Hair follicular keratinocyte (primary cell): Measurements from ENCODE around the gene LINGO4. TPM values are rescaled to one million over a fixed set of nuclear protein-coding genes. Genes with fewer than 3 reads are reported as not detected.

ENCODE experiments used
- total RNA-seq: library from RNA; depleted of rRNA; stranded (reverse); fragments of >200 nt; gene quantifications from 2 replicates; pipeline ENCODE4 v1.2.3, GENCODE V29; 2015

LINGO4 gene
- total RNA-seq = not detected in 2 replicates

GRCh38 chr1:151805066-151805820 lies at the start of gene LINGO4:
Gene LINGO4 (minus strand): TSS chr1:151805419. CDS start chr1:151802704, 2,715 bp downstream.

DNA sequence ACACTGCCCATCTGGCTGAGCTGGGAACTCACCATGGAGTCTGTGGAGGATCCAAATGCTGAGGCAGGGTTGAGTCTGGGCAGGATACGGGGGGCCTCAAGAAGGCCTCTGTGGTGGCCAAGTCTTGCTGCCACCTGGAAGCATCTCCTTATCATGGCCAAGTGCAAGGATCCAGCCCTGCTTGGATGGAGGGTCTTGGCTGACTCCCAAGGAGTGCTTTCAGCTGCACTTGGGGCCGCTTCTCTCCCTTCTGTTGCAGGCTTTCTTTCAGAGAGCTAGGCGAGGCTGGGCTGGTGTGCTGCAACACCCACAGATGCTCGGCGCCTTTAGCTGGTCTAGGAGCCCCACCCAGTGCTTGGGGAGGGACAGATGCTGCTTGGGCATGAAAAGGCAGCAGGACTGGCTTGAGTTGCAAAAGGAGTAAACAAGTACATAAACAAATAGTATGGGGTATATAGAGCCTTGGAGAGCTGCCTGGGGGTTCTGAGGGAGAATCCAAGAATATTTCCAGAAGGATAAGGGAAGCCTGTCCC lies 48.3 kb upstream of the LINGO4 start, which contains the start of gene THEM5:
TSS of gene THEM5 (minus strand) at position 302 of the 533 bp plus-strand sequence. CDS start at position 155, 147 bp downstream.

GRCh38 chr1:151839457-151840403 lies 34.5 kb upstream of the LINGO4 start, which contains the start of gene C2CD4D:
Gene C2CD4D (minus strand): TSS chr1:151839820. CDS start chr1:151838989, 831 bp downstream.

DNA sequence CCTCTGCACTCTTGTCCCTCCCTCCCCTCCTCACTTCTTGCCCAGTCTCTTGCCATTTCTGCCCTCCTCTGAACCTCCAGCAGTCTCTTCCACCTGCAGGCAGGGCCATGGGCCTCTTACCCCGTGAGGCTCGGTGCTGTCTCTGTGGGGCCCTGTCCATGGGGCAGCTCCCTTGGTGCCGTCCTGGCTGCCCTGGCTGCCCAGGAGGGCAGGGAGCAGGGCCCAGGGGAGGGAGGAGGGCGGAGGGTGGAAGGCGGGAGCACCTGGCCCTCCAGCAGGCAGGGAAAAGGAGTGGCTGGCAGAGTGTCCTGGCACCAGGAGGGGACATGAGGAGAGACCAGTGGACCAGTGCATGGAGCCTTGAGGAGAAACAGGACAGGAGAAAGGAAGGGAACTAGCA lies 26.4 kb upstream of the LINGO4 start, which contains the start of gene RORC:
TSS of gene RORC (minus strand) at position 198 of the 400 bp plus-strand sequence. CDS start at position 160, 38 bp downstream.

DNA sequence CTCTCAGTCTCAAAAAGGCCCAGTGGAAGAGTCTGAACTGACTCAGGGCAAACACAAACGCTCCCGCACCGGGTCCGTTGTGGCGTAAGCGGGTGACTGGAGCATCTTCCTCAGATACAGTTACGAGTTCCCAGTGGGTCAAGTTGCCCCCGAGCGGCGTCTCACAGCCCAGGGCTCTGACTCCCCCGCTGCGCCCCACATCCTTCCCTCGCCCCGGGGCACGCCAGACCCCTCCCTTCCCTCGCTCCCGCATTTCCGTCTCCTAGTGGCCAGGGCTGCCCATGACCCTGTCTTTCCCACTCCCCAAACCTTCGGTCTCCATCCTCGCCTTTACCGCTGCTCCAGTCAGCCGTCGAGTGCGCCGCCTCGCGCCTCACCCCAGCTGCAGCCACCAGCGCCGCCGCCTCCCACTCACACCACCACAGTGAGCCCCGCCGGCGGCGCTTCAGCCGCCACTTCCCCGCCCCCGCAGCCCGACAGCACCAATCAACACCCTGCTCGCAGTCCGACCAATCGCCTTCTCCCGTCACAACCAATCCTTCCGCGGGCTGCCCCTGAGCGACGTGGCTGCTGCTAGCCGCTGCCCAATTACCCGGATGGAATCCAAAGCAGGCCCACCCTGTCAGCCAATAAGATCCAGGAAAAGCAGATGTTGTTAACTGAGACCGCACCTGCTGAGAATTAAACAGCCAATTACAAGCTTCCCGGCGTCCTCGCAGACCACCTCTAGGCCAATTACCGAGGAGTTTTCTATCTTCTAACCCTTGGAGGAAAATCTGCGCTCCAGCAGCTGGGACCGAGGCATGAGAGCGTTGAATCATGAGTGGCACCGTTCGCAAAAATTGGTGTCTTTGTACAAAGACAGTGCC lies 14.9 kb downstream of the LINGO4 start, which contains the start of gene TDRKH:
TSS of gene TDRKH (minus strand) at position 430 of the 869 bp plus-strand sequence. CDS start 7,478 bp downstream, outside the sequence.

DNA sequence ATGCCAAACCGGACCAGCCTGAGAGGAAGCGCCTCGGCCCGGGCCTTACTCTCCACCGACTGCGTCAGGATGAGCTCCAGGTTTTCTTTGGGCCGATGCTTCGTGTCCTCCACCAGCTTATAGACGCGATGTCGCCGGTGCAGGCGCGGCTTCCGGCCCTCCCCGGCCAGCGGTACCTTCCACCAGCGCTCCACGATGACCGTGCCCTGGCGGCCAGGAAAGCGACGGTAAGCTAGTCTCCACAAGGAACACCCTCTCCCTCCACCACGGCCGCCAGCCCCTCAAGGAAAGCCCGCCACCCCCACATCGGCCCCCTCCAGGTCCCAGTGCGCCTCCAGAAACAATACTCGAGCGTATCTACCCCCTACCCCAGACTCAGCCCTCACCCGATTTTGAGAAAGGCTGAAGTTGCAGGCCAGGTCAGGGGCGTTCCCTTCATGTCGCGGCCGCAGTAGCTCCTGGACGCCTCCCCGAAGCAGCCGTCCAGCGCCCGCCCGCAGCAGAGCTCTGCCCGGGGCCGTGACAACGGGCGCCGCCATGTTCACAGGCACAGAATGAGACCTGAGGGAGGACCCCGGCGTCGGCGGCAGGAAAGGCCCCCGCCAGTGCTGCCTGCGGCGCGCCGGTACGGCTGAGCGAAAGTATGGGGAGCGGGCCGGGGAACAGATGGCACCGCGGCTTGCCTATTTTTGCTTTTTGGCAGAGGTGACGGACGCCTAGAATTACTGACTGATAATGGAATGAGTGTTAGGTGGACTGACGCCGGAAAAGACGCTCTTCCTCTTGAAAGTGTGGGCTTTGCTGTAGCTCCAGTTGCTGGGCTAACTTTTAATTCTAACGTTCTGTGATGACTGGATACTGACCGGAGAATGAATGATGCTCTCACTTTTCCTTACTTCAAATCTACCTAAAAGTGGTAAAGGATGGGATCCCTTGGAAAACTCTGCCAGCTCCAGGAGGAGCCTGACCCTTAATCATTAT lies 42.0 kb downstream of the LINGO4 start, which contains the start of gene MRPL9:
TSS of gene MRPL9 (minus strand) at position 556 of the 981 bp plus-strand sequence. CDS start at position 539, 17 bp downstream.

Other genes starting within 250 kb of the LINGO4 start
- 9.6 and 12.1 TPM in 2 replicates for gene SNX27, start 193.4 kb downstream of the LINGO4 start, total RNA-seq
- not detected in 2 replicates for gene CELF3, start 88.6 kb downstream of the LINGO4 start, total RNA-seq
- not detected in 2 replicates for gene RIIAD1, start 83.9 kb downstream of the LINGO4 start, total RNA-seq
- 79.4 and 95.0 TPM in 2 replicates for gene MRPL9, start 41.9 kb downstream of the LINGO4 start, total RNA-seq
- gene TDRKH, start 14.9 kb downstream of the LINGO4 start, total RNA-seq = 12.3 and 13.3 TPM in 2 replicates
- 0.16 TPM in 1 of 2 replicates, not detected in the other for gene RORC, start 26.4 kb upstream of the LINGO4 start, total RNA-seq
- 0.39 and 0.99 TPM in 2 replicates for gene C2CD4D, start 34.4 kb upstream of the LINGO4 start, total RNA-seq
- not detected in 2 replicates for gene THEM5, start 48.3 kb upstream of the LINGO4 start, total RNA-seq
- gene THEM4, start 104.1 kb upstream of the LINGO4 start, total RNA-seq = 10.7 and 11.8 TPM in 2 replicates
- 417 and 612 TPM in 2 replicates for gene S100A10, start 188.4 kb upstream of the LINGO4 start, total RNA-seq
- gene S100A11, start 231.6 kb upstream of the LINGO4 start, total RNA-seq = 973 and 1,471 TPM in 2 replicates